Fibroblast of the aortic adventitia (primary cell): ENCODE results near the gene PAAF1. TPM values are rescaled to one million over a fixed set of nuclear protein-coding genes. Genes with fewer than 3 reads are reported as not detected.
A peak's percentile ranks its signal among the peaks of the same experiment; 100 is the strongest.

Source experiments
- DNase-seq: peaks from one replicate; pipeline ENCODE4 v3.0.0-alpha.2; 2010; ENCODE audit warnings: low read depth
- H3K4me3 ChIP-seq: 2 replicates; pipeline ENCODE4 v1.5.1; 2011; ENCODE audit warnings: low read depth, mild to moderate bottlenecking, control low read depth, low read length, moderate library complexity
- CTCF ChIP-seq: IDR thresholded peaks from 2 replicates; pipeline ENCODE4 v1.5.1; 2011; ENCODE audit warnings: mild to moderate bottlenecking, low read length, control low read depth, inconsistent platforms; ENCODE audit not compliant: insufficient read depth
- total RNA-seq: library from RNA; depleted of rRNA; stranded (reverse); fragments of >200 nt; gene quantifications from 2 replicates; pipeline ENCODE4 v1.2.3, GENCODE V29; 2012; ENCODE audit warnings: low replicate concordance

The PAAF1 gene
- total RNA-seq, 1 donor = 11.1 TPM

- no peak for DNase-seq
- H3K4me3 ChIP-seq = no peak overlapping the region
- TF ChIP-seq CTCF = no peak
These were observed 24.8 kb upstream of the PAAF1 start for GRCh38 chr11:73852049-73852448.

- no peak for TF ChIP-seq CTCF
- no peak overlapping the region for H3K4me3 ChIP-seq
- peak; percentile 38 for DNase-seq
These were observed 22.1 kb upstream of the PAAF1 start for GRCh38 chr11:73854680-73855079.

GRCh38 chr11:73856031-73856567 is 20.7 kb upstream of the PAAF1 start:
- H3K4me3 ChIP-seq = no peak overlapping the region
- TF ChIP-seq CTCF = no peak

GRCh38 chr11:73859671-73860070 is 17.1 kb upstream of the PAAF1 start:
- no peak for DNase-seq
- no peak overlapping the region for H3K4me3 ChIP-seq
- no peak for TF ChIP-seq CTCF

More at GRCh38 chr11:73856031-73856567, 20.7 kb upstream of the PAAF1 start:
- no peak for DNase-seq

GRCh38 chr11:73860202-73860601 is 16.6 kb upstream of the PAAF1 start:
- no peak for DNase-seq
- no peak overlapping the region for H3K4me3 ChIP-seq
- TF ChIP-seq CTCF = no peak

GRCh38 chr11:73862986-73863385 is 13.8 kb upstream of the PAAF1 start:
- DNase-seq = no peak
- H3K4me3 ChIP-seq = no peak overlapping the region
- no peak for TF ChIP-seq CTCF

- DNase-seq = peak; percentile 87
- TF ChIP-seq CTCF = no peak
- no peak overlapping the region for H3K4me3 ChIP-seq
These were observed 10.7 kb upstream of the PAAF1 start for GRCh38 chr11:73866095-73866579.
